Mucosa of descending colon (tissue), 3 donors: ENCODE measurements around the gene DUSP12. TPM values are rescaled to one million over a fixed set of nuclear protein-coding genes. Genes with fewer than 3 reads are reported as not detected.

Experiments used
- ATAC-seq: fragments of 200-7000 bp; cut with Tn5 transposase; one replicate; pipeline ENCODE4 v1.9.1; 2020; ENCODE audit warnings: mild to moderate bottlenecking, moderate library complexity
- DNase-seq, 3 donors: peaks; one replicate each; pipeline ENCODE4 v3.0.0-alpha.2; 2020
- H3K36me3 ChIP-seq: fragments of 200-600 bp; one replicate; pipeline ENCODE4 v1.8.0; 2021; ENCODE audit warnings: low read depth, mild to moderate bottlenecking
- H3K4me1 ChIP-seq: fragments of 200-600 bp; one replicate; pipeline ENCODE4 v1.8.0; 2021; ENCODE audit warnings: low read depth, mild to moderate bottlenecking
- H3K4me3 ChIP-seq: fragments of 200-600 bp; one replicate; pipeline ENCODE4 v1.8.0; 2021; ENCODE audit warnings: mild to moderate bottlenecking
- H3K9me3 ChIP-seq: fragments of 200-600 bp; one replicate; pipeline ENCODE4 v1.8.0; 2021; ENCODE audit warnings: mild to moderate bottlenecking
- CTCF ChIP-seq: fragments of 200-600 bp; IDR thresholded peaks from one replicate; pipeline ENCODE4 v1.8.0; 2022; ENCODE audit warnings: antibody characterized with exemption, mild to moderate bottlenecking
- intact Hi-C, 2 donors: fragments of 100-400 bp; cut with DNase I in 1 of 2; cut with micrococcal nuclease in 1 of 2; formaldehyde crosslinking; loops; one replicate each; pipeline versions ENCODE4 v1.11.0 to v1.11.1; 2022; cut with DNase I, micrococcal nuclease
- total RNA-seq, 3 donors: library from RNA; stranded (reverse); fragmentation: NEBNext Ultra II Directional in 2 of 3; extraction: Animal tissue kit (Norgen Biotek cat#: 25700) in 2 of 3; gene quantifications; one replicate each; pipeline versions ENCODE4 v1.2.1 to v1.2.4, GENCODE V29; 2021 to 2023
- donor health status: DM: no; HTN: no; CAD: no; lungs with moderate emphysema.
- donor health status: DM: no; HTN: no; CAD: no.
- donor health status: DM: no; HTN: yes; CAD: no.

Gene DUSP12
- total RNA-seq, 3 donors from 2014 or later = 14.3 to 19.5 (median 15.1) TPM

GRCh38 chr1:161719325-161719611, 30.3 kb upstream of the DUSP12 start:
- ATAC-seq (no peak), DNase-seq (no peak)
- Histone ChIP-seq H3K9me3 (no peaks in the 10 kb centered on the region), H3K4me1 (no peaks in the 10 kb centered on the region), H3K36me3 (no peaks in the 10 kb centered on the region), H3K4me3 (no peak overlapping the region)
- TF ChIP-seq CTCF = no peak
- intact Hi-C loops = no loop called here

GRCh38 chr1:161720422-161720821, 29.2 kb upstream of the DUSP12 start:
- TF ChIP-seq CTCF = no peak
- H3K9me3 ChIP-seq = no peaks in the 10 kb centered on the region
- no peaks in the 10 kb centered on the region for H3K4me1 ChIP-seq
- ATAC-seq = no peak
- no peak overlapping the region for H3K4me3 ChIP-seq
- no peak for DNase-seq
- intact Hi-C loops = no loop called here
- H3K36me3 ChIP-seq = no peaks in the 10 kb centered on the region

- ATAC-seq (no peak), DNase-seq (no peak)
- TF ChIP-seq CTCF = no peak
- intact Hi-C loops = no loop called here
- Histone ChIP-seq H3K4me1 (no peaks in the 10 kb centered on the region), H3K36me3 (no peaks in the 10 kb centered on the region), H3K4me3 (no peak within 1 kb of the TSS), H3K9me3 (no peaks in the 10 kb centered on the region)
These were observed 28.4 kb upstream of the DUSP12 start, which contains the start of gene FCRLB for GRCh38 chr1:161720956-161721737. Gene FCRLB, plus strand, starts transcription at chr1:161721544. Its CDS starts 1,129 bp downstream, at chr1:161722673.

GRCh38 chr1:161721738-161722343, 27.7 kb upstream of the DUSP12 start:
- Histone ChIP-seq H3K9me3 (no peaks in the 10 kb centered on the region), H3K4me3 (no peak overlapping the region), H3K36me3 (no peaks in the 10 kb centered on the region), H3K4me1 (no peaks in the 10 kb centered on the region)
- intact Hi-C loops = no loop called here
- no peak for DNase-seq
- no peak for TF ChIP-seq CTCF
- no peak for ATAC-seq

- Histone ChIP-seq H3K9me3 (no peaks in the 10 kb centered on the region), H3K36me3 (no peaks in the 10 kb centered on the region), H3K4me3 (no peak overlapping the region), H3K4me1 (peaks cover 4% of the 10 kb centered on the region)
- DNase-seq = no peak
- intact Hi-C loops = no loop called here
- TF ChIP-seq CTCF = no peak
- no peak for ATAC-seq
These were observed 27.2 kb upstream of the DUSP12 start for GRCh38 chr1:161722406-161722805.
